GM23248 (cell line): ENCODE results near the gene CALHM3. TPM values are rescaled to one million over a fixed set of nuclear protein-coding genes. Genes with fewer than 3 reads are reported as not detected.

Experiments used
- DNase-seq: peaks from one replicate; pipeline ENCODE4 v3.0.0-alpha.2; 2015
- H2AFZ ChIP-seq: fragments of 200-600 bp; sonication (generic); 2 replicates; pipeline ENCODE4 v1.6.1; 2016; ENCODE audit warnings: antibody characterized with exemption
- H3F3A ChIP-seq: fragments of 200-600 bp; sonication (generic); 2 replicates; pipeline ENCODE4 v1.6.1; 2016; ENCODE audit warnings: mild to moderate bottlenecking, antibody characterized with exemption, mixed run types; ENCODE audit not compliant: insufficient read depth
- H3K27ac ChIP-seq: fragments of 200-600 bp; sonication (generic); 2 replicates; pipeline ENCODE4 v1.5.1; 2016; ENCODE audit warnings: mild to moderate bottlenecking
- H3K27me3 ChIP-seq: fragments of 200-600 bp; sonication (generic); replicated peaks from 2 replicates; pipeline ENCODE4 v1.6.1; 2016; ENCODE audit warnings: mild to moderate bottlenecking; ENCODE audit not compliant: insufficient read depth
- H3K36me3 ChIP-seq: fragments of 200-600 bp; sonication (generic); 2 replicates; pipeline ENCODE4 v1.6.1; 2016; ENCODE audit warnings: low read depth, mild to moderate bottlenecking
- H3K4me1 ChIP-seq: fragments of 200-600 bp; sonication (generic); 2 replicates; pipeline ENCODE4 v1.6.1; 2016; ENCODE audit warnings: mild to moderate bottlenecking; ENCODE audit not compliant: insufficient read depth
- H3K4me2 ChIP-seq: fragments of 200-600 bp; sonication (generic); one replicate; pipeline ENCODE4 v1.6.1; 2016; ENCODE audit warnings: mild to moderate bottlenecking; ENCODE audit not compliant: unreplicated experiment
- H3K4me3 ChIP-seq: fragments of 200-600 bp; sonication (generic); 2 replicates; pipeline ENCODE4 v1.5.1; 2016; ENCODE audit warnings: mild to moderate bottlenecking
- H3K79me2 ChIP-seq: fragments of 200-600 bp; sonication (generic); 2 replicates; pipeline ENCODE4 v1.6.1; 2016; ENCODE audit warnings: mild to moderate bottlenecking; ENCODE audit not compliant: insufficient read depth
- H3K9ac ChIP-seq: fragments of 200-600 bp; sonication (generic); 2 replicates; pipeline ENCODE4 v1.6.1; 2016; ENCODE audit warnings: mild to moderate bottlenecking
- H3K9me2 ChIP-seq: fragments of 200-600 bp; sonication (generic); 2 replicates; pipeline ENCODE4 v1.6.1; 2016; ENCODE audit warnings: mixed run types, mild to moderate bottlenecking, moderate library complexity; ENCODE audit not compliant: insufficient read depth
- H3K9me3 ChIP-seq: fragments of 200-600 bp; sonication (generic); one replicate; pipeline ENCODE4 v1.6.1; 2017; ENCODE audit warnings: low read depth
- H4K20me1 ChIP-seq: fragments of 200-600 bp; sonication (generic); 2 replicates; pipeline ENCODE4 v1.6.0; 2016; ENCODE audit not compliant: insufficient read depth
- EZH2 ChIP-seq: fragments of 200-600 bp; sonication (generic); IDR thresholded peaks from 2 replicates; pipeline ENCODE4 v1.6.1; 2018; ENCODE audit warnings: antibody characterized with exemption, mild to moderate bottlenecking; ENCODE audit not compliant: insufficient read depth, poor library complexity, severe bottlenecking
- EZH2phosphoT487 ChIP-seq: fragments of 200-600 bp; sonication (generic); IDR thresholded peaks from 2 replicates; pipeline ENCODE4 v1.6.1; 2018; ENCODE audit warnings: antibody characterized with exemption, moderate library complexity, mild to moderate bottlenecking, low read depth; ENCODE audit not compliant: insufficient read depth
- WGBS, 2 experiments: methylation state at CpG; one replicate each; pipeline ENCODE4 v1.1.6; 2015 to 2017; ENCODE audit warnings: low lambda C conversion rate in 2 of 2, low coverage in 1 of 2; ENCODE audit errors: missing lambda C conversion rate in 2 of 2; 5-methylcytosine and 5-hydroxymethylcytosine counted together
- in situ Hi-C: fragments of 300-500 bp; cut with MboI; formaldehyde crosslinking; loops from 2 replicates; pipeline ENCODE4 v1.15.0; 2020
- polyA plus RNA-seq: library from polyadenylated mRNA; unstranded; fragments of >200 nt; fragmentation: Nextera tagmentation; extraction: Ambion mirVana; gene quantifications from 2 replicates; pipeline ENCODE4 v1.2.1, GENCODE V29; 2016
- total RNA-seq: library from RNA; depleted of rRNA; stranded (reverse); fragments of >200 nt; shearing (Covaris generic); gene quantifications from 2 replicates; pipeline ENCODE4 v1.2.3, GENCODE V29; 2014

Gene CALHM3
- total and polyA plus RNA-seq, 2 experiments from 2014 or later, result not detected

DNA sequence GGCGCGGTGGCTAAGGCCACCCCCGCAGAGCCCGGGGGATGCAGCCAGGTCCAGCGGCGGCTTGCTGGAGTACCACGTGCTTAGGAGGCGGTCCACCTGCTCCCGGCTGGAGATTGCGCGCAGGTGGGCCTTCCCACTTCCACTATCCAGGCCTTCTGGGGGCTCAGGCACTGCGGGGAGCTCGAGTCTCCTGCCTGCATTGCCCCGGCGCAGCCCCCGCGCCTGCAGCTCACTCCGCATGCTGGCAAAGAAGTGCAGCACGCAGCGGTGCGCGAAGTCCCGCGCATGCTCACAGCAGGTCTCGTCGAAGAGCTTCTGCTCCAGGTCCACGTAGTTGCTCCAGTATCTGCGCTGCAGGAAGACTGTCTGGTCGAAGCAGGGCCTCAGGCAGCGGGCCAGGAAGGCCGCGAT is 5.8 kb downstream of the CALHM3 start:
- H3F3A ChIP-seq, result no peaks in the 10 kb centered on the region
- H3K9ac ChIP-seq, result no peak overlapping the region
- in situ Hi-C loops, result no loop called here
- no peaks in the 10 kb centered on the region for H3K4me1 ChIP-seq
- TF ChIP-seq EZH2 (no peak), EZH2phosphoT487 (no peak)
- no peaks in the 10 kb centered on the region for H4K20me1 ChIP-seq
- H3K27me3 ChIP-seq, result no peaks in the 10 kb centered on the region
- no peak overlapping the region for H3K4me3 ChIP-seq
- H3K9me3 ChIP-seq, result no peaks in the 10 kb centered on the region
- no peaks in the 10 kb centered on the region for H3K79me2 ChIP-seq
- no peak overlapping the region for H3K27ac ChIP-seq
- H3K36me3 ChIP-seq, result no peaks in the 10 kb centered on the region
- no peak overlapping the region for H3K4me2 ChIP-seq
- no peaks in the 10 kb centered on the region for H3K9me2 ChIP-seq
- DNase-seq, result no peak
- H2AFZ ChIP-seq, result no peak overlapping the region
- 55 to 58% methylated on average over 31 to 32 of the region's 32 CpGs for WGBS, 2 experiments

DNA sequence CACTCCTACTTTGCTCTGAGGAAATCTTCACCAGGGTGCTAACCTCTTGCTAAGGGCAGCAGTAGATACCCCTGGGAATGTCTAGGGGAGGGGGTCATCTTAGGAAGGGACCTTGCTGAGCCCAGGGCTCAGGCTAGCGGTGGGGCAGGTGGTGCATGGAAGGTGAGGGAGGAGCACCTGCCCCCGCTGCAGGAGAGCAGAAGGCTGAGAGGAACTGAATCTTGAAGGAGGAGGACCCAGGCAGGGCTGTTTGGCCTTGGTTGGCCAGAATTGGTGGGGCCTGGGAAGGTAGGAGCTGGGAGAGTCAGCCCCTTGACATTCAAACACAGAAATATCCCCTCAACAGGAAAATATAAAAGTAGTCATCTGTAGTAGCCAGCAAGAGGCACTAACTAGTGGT is 7.0 kb downstream of the CALHM3 start:
- no peak for DNase-seq
- no peak overlapping the region for H3K4me3 ChIP-seq
- H3K36me3 ChIP-seq, result no peaks in the 10 kb centered on the region
- no peaks in the 10 kb centered on the region for H3K4me1 ChIP-seq
- H3K27me3 ChIP-seq, result no peaks in the 10 kb centered on the region
- H3K4me2 ChIP-seq, result no peak overlapping the region
- no peaks in the 10 kb centered on the region for H3K9me2 ChIP-seq
- no peak overlapping the region for H3K9ac ChIP-seq
- TF ChIP-seq EZH2phosphoT487, result no peak
- no peak for TF ChIP-seq EZH2
- H3K79me2 ChIP-seq, result no peaks in the 10 kb centered on the region
- no peaks in the 10 kb centered on the region for H3F3A ChIP-seq
- no peak overlapping the region for H3K27ac ChIP-seq
- no peak overlapping the region for H2AFZ ChIP-seq
- H3K9me3 ChIP-seq, result no peaks in the 10 kb centered on the region
- no peaks in the 10 kb centered on the region for H4K20me1 ChIP-seq
- WGBS, 2 experiments, result 86 to 96% methylated on average over 2 of the region's 2 CpGs
- in situ Hi-C loops, result no loop called here

DNA sequence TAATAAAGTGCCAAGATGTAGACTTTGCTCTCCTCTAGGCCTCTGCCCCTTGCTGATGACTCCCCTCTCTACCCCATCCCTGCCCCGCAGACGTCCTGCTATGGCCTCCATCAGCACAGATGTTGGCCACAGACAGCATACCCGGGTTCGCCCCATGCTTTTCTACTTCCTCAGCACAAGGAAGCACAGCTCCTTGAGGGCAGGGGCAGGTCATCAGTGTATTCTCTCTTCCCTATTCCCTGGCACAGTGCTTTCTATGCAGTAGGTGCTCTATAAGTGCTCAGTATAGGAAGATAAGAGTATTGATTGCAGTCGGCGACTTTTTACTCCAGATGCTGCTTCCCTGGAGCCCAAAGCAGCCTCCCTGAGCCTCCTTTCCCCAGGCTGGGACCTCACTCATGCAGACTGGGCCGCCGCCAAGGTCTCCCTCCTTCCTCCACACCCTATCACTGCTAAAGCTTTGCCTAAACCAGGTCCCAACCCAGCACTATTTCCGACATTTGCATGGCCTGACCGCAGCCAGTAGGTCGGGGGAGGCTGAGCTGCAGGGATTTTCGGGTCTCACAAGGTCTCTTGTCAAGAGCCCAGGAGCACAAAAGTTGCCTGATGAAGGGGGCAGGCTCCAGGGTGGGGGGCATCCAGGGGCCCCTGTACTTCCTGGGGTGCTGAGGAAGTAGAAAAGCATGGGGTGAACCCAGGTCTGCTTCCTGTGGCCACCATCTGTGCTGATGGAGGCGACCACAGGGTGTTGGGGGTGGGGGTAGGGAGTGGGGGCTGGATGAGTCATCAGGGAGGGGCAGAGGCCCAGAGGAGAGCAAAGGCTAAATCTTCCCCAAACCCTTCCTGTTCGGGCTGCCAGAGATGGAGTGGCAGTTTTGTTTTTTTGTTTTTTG is 8.0 kb downstream of the CALHM3 start:
- Histone ChIP-seq H3K27me3 (no peaks in the 10 kb centered on the region), H3K79me2 (no peaks in the 10 kb centered on the region), H3K4me3 (no peak overlapping the region), H3K9me3 (no peaks in the 10 kb centered on the region), H2AFZ (no peak overlapping the region), H3K9ac (no peak overlapping the region), H3K27ac (no peak overlapping the region), H3K9me2 (no peaks in the 10 kb centered on the region), H3K4me1 (no peaks in the 10 kb centered on the region), H3F3A (no peaks in the 10 kb centered on the region), H4K20me1 (no peaks in the 10 kb centered on the region), H3K36me3 (no peaks in the 10 kb centered on the region), H3K4me2 (no peak overlapping the region)
- no peak for DNase-seq
- in situ Hi-C loops, result no loop called here
- WGBS, 2 experiments, result 69 to 77% methylated on average over 14 of the region's 14 CpGs
- TF ChIP-seq EZH2 (no peak), EZH2phosphoT487 (no peak)

DNA sequence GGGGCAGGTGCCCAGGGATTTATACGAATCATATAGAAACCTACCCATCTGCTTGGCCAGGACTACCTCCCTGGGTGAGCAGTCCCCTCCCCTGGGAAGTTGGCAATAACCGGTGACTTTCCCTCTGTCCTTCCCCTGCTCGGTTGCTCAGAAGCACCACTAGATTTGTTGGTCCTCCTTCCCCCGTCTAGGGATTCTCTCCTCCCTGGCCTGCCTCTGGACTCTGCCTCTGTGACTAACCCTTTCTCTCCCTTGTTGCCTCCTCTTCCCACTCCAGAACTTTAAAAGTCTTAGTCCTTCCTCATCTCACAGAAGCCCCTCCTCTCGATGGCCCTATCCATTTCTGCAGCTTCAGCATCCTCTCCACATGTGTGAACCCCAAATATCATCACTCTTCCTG is 9.8 kb downstream of the CALHM3 start:
- no peaks in the 10 kb centered on the region for H3K9me2 ChIP-seq

More for the DNA sequence above, 9.8 kb downstream of the CALHM3 start:
- no peaks in the 10 kb centered on the region for H3K36me3 ChIP-seq
- H3K4me2 ChIP-seq, result no peak overlapping the region
- H3K9ac ChIP-seq, result no peak overlapping the region
- DNase-seq, result no peak
- TF ChIP-seq EZH2phosphoT487 (no peak), EZH2 (no peak)
- H3K27ac ChIP-seq, result no peak overlapping the region
- in situ Hi-C loops, result no loop called here
- H3F3A ChIP-seq, result no peaks in the 10 kb centered on the region
- no peak overlapping the region for H3K4me3 ChIP-seq
- no peak overlapping the region for H2AFZ ChIP-seq
- no peaks in the 10 kb centered on the region for H3K4me1 ChIP-seq
- H4K20me1 ChIP-seq, result no peaks in the 10 kb centered on the region
- H3K9me3 ChIP-seq, result no peaks in the 10 kb centered on the region
- 50 to 54% methylated on average over 5 of the region's 5 CpGs for WGBS, 2 experiments
- H3K27me3 ChIP-seq, result no peaks in the 10 kb centered on the region
- no peaks in the 10 kb centered on the region for H3K79me2 ChIP-seq
